Transverse colon (tissue), 4 donors: ENCODE measurements around the gene PYGO2.

Experiments used
- CTCF ChIP-seq, 5 experiments: fragments of 200-600 bp in 3 of 5; fragments of 450-650 bp in 2 of 5; sonication (generic) in 3 of 5; IDR thresholded peaks; 1 replicate in 2 of 5; 2 replicates in 3 of 5; pipeline ENCODE4 v1.5.1; 2016 to 2017; ENCODE audit warnings: antibody characterized with exemption in 5 of 5, inconsistent platforms in 3 of 5, mild to moderate bottlenecking in 2 of 5, moderate library complexity in 1 of 5
- EP300 ChIP-seq: sonication (generic); formaldehyde crosslinking; IDR thresholded peaks from one replicate; pipeline ENCODE4 v1.6.1; 2017; ENCODE audit warnings: antibody characterized with exemption, low read depth
- POLR2A ChIP-seq: fragments of 450-650 bp; IDR thresholded peaks from one replicate; pipeline ENCODE4 v1.6.1; 2016; ENCODE audit warnings: antibody characterized with exemption, mild to moderate bottlenecking, moderate library complexity
- POLR2AphosphoS5 ChIP-seq, 3 donors: sonication (generic); formaldehyde crosslinking; IDR thresholded peaks; one replicate each; pipeline ENCODE4 v1.6.1; 2016; ENCODE audit warnings: antibody characterized with exemption in 3 of 3

- TF ChIP-seq CTCF (IDR thresholded peaks at IDR 0.05), result no peak
- TF ChIP-seq EP300, result no peak
- no peak for TF ChIP-seq POLR2A
- TF ChIP-seq POLR2AphosphoS5 (IDR thresholded peaks at IDR 0.05), result no peak
Observed at GRCh38 chr1:154978360-154978759, 16.8 kb upstream of the PYGO2 start.
